ENCODE results near the gene PLXNA4.

DNA sequence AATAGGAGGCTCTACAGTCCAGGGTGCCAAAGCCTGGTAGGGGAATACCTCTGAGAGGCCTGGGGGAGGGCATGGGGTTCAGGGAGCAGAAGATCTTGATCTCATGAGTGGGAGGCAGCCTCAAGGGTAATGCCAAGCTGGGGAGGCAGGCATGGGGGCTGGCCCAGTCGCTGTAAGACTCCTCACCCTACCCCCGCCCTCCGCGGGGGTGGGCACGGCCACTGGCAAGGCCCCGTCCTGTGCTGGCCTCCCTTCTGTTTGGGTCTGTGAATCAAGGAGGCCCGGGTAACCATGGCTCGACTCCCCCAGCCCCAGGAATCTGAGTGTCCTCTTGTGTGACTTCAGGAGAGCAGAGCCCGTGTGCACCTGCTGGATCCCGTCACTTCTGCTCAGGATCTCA is 473.9 kb downstream of the PLXNA4 start:
- no peak for TF ChIP-seq RAD21 (IDR thresholded peaks at IDR 0.05)
- TF ChIP-seq, protein P1, sequence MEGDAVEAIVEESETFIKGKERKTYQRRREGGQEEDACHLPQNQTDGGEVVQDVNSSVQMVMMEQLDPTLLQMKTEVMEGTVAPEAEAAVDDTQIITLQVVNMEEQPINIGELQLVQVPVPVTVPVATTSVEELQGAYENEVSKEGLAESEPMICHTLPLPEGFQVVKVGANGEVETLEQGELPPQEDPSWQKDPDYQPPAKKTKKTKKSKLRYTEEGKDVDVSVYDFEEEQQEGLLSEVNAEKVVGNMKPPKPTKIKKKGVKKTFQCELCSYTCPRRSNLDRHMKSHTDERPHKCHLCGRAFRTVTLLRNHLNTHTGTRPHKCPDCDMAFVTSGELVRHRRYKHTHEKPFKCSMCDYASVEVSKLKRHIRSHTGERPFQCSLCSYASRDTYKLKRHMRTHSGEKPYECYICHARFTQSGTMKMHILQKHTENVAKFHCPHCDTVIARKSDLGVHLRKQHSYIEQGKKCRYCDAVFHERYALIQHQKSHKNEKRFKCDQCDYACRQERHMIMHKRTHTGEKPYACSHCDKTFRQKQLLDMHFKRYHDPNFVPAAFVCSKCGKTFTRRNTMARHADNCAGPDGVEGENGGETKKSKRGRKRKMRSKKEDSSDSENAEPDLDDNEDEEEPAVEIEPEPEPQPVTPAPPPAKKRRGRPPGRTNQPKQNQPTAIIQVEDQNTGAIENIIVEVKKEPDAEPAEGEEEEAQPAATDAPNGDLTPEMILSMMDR (IDR thresholded peaks at IDR 0.05; ENCODE audit: low read depth, low read length, missing input control), result no peak
- TF ChIP-seq, protein P2, sequence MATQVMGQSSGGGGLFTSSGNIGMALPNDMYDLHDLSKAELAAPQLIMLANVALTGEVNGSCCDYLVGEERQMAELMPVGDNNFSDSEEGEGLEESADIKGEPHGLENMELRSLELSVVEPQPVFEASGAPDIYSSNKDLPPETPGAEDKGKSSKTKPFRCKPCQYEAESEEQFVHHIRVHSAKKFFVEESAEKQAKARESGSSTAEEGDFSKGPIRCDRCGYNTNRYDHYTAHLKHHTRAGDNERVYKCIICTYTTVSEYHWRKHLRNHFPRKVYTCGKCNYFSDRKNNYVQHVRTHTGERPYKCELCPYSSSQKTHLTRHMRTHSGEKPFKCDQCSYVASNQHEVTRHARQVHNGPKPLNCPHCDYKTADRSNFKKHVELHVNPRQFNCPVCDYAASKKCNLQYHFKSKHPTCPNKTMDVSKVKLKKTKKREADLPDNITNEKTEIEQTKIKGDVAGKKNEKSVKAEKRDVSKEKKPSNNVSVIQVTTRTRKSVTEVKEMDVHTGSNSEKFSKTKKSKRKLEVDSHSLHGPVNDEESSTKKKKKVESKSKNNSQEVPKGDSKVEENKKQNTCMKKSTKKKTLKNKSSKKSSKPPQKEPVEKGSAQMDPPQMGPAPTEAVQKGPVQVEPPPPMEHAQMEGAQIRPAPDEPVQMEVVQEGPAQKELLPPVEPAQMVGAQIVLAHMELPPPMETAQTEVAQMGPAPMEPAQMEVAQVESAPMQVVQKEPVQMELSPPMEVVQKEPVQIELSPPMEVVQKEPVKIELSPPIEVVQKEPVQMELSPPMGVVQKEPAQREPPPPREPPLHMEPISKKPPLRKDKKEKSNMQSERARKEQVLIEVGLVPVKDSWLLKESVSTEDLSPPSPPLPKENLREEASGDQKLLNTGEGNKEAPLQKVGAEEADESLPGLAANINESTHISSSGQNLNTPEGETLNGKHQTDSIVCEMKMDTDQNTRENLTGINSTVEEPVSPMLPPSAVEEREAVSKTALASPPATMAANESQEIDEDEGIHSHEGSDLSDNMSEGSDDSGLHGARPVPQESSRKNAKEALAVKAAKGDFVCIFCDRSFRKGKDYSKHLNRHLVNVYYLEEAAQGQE (IDR thresholded peaks at IDR 0.05), result no peak
- no peak for TF ChIP-seq SP1 (IDR thresholded peaks at IDR 0.05)
- TF ChIP-seq, protein P3, sequence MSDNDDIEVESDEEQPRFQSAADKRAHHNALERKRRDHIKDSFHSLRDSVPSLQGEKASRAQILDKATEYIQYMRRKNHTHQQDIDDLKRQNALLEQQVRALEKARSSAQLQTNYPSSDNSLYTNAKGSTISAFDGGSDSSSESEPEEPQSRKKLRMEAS (IDR thresholded peaks at IDR 0.05), result no peak
- TF ChIP-seq, protein P4, sequence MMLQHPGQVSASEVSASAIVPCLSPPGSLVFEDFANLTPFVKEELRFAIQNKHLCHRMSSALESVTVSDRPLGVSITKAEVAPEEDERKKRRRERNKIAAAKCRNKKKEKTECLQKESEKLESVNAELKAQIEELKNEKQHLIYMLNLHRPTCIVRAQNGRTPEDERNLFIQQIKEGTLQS (IDR thresholded peaks at IDR 0.05), result no peak
- no peak for TF ChIP-seq YY1 (IDR thresholded peaks at IDR 0.05)
- no peak for TF ChIP-seq JUND (IDR thresholded peaks at IDR 0.05)
- no peak for TF ChIP-seq HNF4A (conservative IDR thresholded peaks at IDR 0.05)
- TF ChIP-seq, protein P5, sequence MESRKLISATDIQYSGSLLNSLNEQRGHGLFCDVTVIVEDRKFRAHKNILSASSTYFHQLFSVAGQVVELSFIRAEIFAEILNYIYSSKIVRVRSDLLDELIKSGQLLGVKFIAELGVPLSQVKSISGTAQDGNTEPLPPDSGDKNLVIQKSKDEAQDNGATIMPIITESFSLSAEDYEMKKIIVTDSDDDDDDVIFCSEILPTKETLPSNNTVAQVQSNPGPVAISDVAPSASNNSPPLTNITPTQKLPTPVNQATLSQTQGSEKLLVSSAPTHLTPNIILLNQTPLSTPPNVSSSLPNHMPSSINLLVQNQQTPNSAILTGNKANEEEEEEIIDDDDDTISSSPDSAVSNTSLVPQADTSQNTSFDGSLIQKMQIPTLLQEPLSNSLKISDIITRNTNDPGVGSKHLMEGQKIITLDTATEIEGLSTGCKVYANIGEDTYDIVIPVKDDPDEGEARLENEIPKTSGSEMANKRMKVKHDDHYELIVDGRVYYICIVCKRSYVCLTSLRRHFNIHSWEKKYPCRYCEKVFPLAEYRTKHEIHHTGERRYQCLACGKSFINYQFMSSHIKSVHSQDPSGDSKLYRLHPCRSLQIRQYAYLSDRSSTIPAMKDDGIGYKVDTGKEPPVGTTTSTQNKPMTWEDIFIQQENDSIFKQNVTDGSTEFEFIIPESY (IDR thresholded peaks at IDR 0.05), result no peak
- TF ChIP-seq HNF4G (IDR thresholded peaks at IDR 0.05), result no peak
- no peak for TF ChIP-seq EGR1 (IDR thresholded peaks at IDR 0.05; ENCODE audit: low read depth in 2 of 2)
- no peak for TF ChIP-seq TAF1 (conservative IDR thresholded peaks at IDR 0.05)
- no peak for TF ChIP-seq FOXA1 (IDR thresholded peaks at IDR 0.05)
